PC-9 (cell line): ENCODE measurements around the gene CRIP1. TPM values are rescaled to one million over a fixed set of nuclear protein-coding genes. Genes with fewer than 3 reads are reported as not detected.

Source experiments
- BruUV-seq: library from RNA; stranded (reverse); fragments of 400-500 nt; replicated peaks from 2 replicates; lab custom pipeline; 2021; lab: Mats Ljungman, UMichigan
- CTCF ChIA-PET: fragments of 300-600 bp; sonication (Branson Sonifier 250); formaldehyde crosslinking; loops from one replicate; lab custom pipeline; 2022; ENCODE audit warnings: antibody characterized with exemption; lab: Charles Lee
- POLR2A ChIA-PET: fragments of 300-600 bp; sonication (Branson Sonifier 250); formaldehyde crosslinking; loops from one replicate; lab custom pipeline; 2022; ENCODE audit warnings: antibody characterized with exemption; ENCODE audit not compliant: unreplicated experiment; lab: Charles Lee
- DNase-seq, 2 experiments: peaks; one replicate each; pipeline versions ENCODE4 v3.0.0 to v3.0.0-alpha.2; 2015 to 2022; ENCODE audit warnings: mixed read lengths in 1 of 2
- H2AFZ ChIP-seq: fragments of 200-600 bp; sonication (generic); 2 replicates; pipeline ENCODE4 v1.8.1; 2017; ENCODE audit warnings: antibody characterized with exemption
- H3F3A ChIP-seq: fragments of 200-600 bp; sonication (generic); 2 replicates; pipeline ENCODE4 v1.8.1; 2017; ENCODE audit warnings: antibody characterized with exemption, mild to moderate bottlenecking, low read depth; ENCODE audit not compliant: insufficient read depth
- H3K27ac ChIP-seq: fragments of 200-600 bp; sonication (generic); 2 replicates; pipeline ENCODE4 v1.6.1; 2016; ENCODE audit warnings: mixed run types
- H3K27me3 ChIP-seq: fragments of 200-600 bp; sonication (generic); 2 replicates; pipeline ENCODE4 v1.6.1; 2016; ENCODE audit warnings: low read depth, mixed run types; ENCODE audit not compliant: insufficient read depth
- H3K36me3 ChIP-seq: fragments of 200-600 bp; sonication (generic); 2 replicates; pipeline ENCODE4 v1.6.1; 2016; ENCODE audit warnings: low read depth, mixed run types
- H3K4me1 ChIP-seq: fragments of 200-600 bp; sonication (generic); replicated peaks from 2 replicates; pipeline ENCODE4 v1.6.1; 2016; ENCODE audit warnings: mixed run types; ENCODE audit not compliant: insufficient read depth
- H3K4me2 ChIP-seq: fragments of 200-600 bp; sonication (generic); 2 replicates; pipeline ENCODE4 v1.6.1; 2017; ENCODE audit warnings: mixed run types
- H3K4me3 ChIP-seq: fragments of 200-600 bp; sonication (generic); 2 replicates; pipeline ENCODE4 v1.6.1; 2016; ENCODE audit warnings: mixed run types
- H3K79me2 ChIP-seq: fragments of 200-600 bp; sonication (generic); 2 replicates; pipeline ENCODE4 v1.6.1; 2017; ENCODE audit warnings: low read depth, mixed run types
- H3K9me2 ChIP-seq: fragments of 200-600 bp; sonication (generic); 2 replicates; pipeline ENCODE4 v1.8.1; 2017; ENCODE audit warnings: mild to moderate bottlenecking; ENCODE audit not compliant: insufficient read depth
- H3K9me3 ChIP-seq: fragments of 200-600 bp; sonication (generic); 2 replicates; pipeline ENCODE4 v1.8.1; 2016; ENCODE audit warnings: low read depth; ENCODE audit not compliant: insufficient read depth
- H4K20me1 ChIP-seq: fragments of 200-600 bp; sonication (generic); 2 replicates; pipeline ENCODE4 v1.8.1; 2017; ENCODE audit not compliant: insufficient read depth
- CTCF ChIP-seq: fragments of 200-600 bp; sonication (generic); conservative IDR thresholded peaks from 2 replicates; pipeline ENCODE4 v1.6.1; 2017; ENCODE audit warnings: mixed run types, antibody characterized with exemption, mild to moderate bottlenecking, moderate library complexity
- EZH2 ChIP-seq: fragments of 200-600 bp; sonication (generic); IDR thresholded peaks from 2 replicates; pipeline ENCODE4 v1.8.0; 2017; ENCODE audit warnings: antibody characterized with exemption, low read depth
- intact Hi-C: fragments of 100-400 bp; cut with micrococcal nuclease; formaldehyde crosslinking; loops from one replicate; pipeline ENCODE4 v1.10.0; 2022; ENCODE audit not compliant: unreplicated experiment
- total RNA-seq: library from RNA; stranded (reverse); gene quantifications from 2 replicates; pipeline ENCODE4 v1.2.3, GENCODE V29; 2021

CRIP1 gene
- total RNA-seq, 1 experiment from 2014 or later: 296 TPM

- Histone ChIP-seq H3K4me2 (peak overlapping the region; percentile 100), H3K4me3 (no peak overlapping the region), H4K20me1 (no peaks in the 10 kb centered on the region), H3K27ac (no peak overlapping the region), H3K4me1 (peaks cover 32% of the 10 kb centered on the region), H2AFZ (no peak overlapping the region), H3K79me2 (no peaks in the 10 kb centered on the region), H3K27me3 (no peaks in the 10 kb centered on the region), H3K9me2 (no peaks in the 10 kb centered on the region), H3K9me3 (no peaks in the 10 kb centered on the region), H3K36me3 (no peaks in the 10 kb centered on the region), H3F3A (peaks cover 15% of the 10 kb centered on the region)
- POLR2A ChIA-PET: interaction anchor here (0.6 kb wide), 1 partner anchor 23 kb away, joined by 4 read pairs; no protein-coding TSS in a partner anchor
- intact Hi-C loops: loop anchor here (2.0 to 5.0 kb wide), 3 partner anchors 13 to 508 kb away; partner anchors contain the start of gene BRF1
- TF ChIP-seq CTCF (no peak), EZH2 (no peak)
- DNase-seq: no peak
- BruUV-seq: no TSS peak
- CTCF ChIA-PET: interaction anchor here (1.9 kb wide), 1 partner anchor 10 kb away, joined by 13 read pairs; no protein-coding TSS in a partner anchor
Measured at GRCh38 chr14:105480199-105480746, 6.4 kb upstream of the CRIP1 start.

- H3K36me3 ChIP-seq: no peaks in the 10 kb centered on the region
- H3F3A ChIP-seq: peaks cover 15% of the 10 kb centered on the region
- peak overlapping the region; percentile 85 for H2AFZ ChIP-seq
- H3K9me2 ChIP-seq: no peaks in the 10 kb centered on the region
- H3K4me2 ChIP-seq: peak overlapping the region; percentile 100
- BruUV-seq: TSS peak; percentile 85
- DNase-seq: peak; percentile 76 to 92
- intact Hi-C loops: loop anchor here (1.0 to 5.0 kb wide), 4 partner anchors 8 to 509 kb away; partner anchors contain the start of gene BRF1
- H4K20me1 ChIP-seq: no peaks in the 10 kb centered on the region
- H3K27ac ChIP-seq: peak overlapping the region; percentile 90
- no peaks in the 10 kb centered on the region for H3K79me2 ChIP-seq
- no peaks in the 10 kb centered on the region for H3K27me3 ChIP-seq
- TF ChIP-seq CTCF: peak; percentile 96
- no peak for TF ChIP-seq EZH2
- H3K4me3 ChIP-seq: peak overlapping the region; percentile 67
- H3K9me3 ChIP-seq: no peaks in the 10 kb centered on the region
- ChIA-PET POLR2A (interaction anchor here (0.6 to 0.7 kb wide), 2 partner anchors 24 to 608 kb away, joined by 4 to 5 read pairs; no protein-coding TSS in a partner anchor), CTCF (interaction anchor here (1.9 kb wide), 1 partner anchor 9 kb away, joined by 13 read pairs; no protein-coding TSS in a partner anchor)
- peaks cover 32% of the 10 kb centered on the region for H3K4me1 ChIP-seq
Measured at GRCh38 chr14:105480807-105481801, 5.6 kb upstream of the CRIP1 start.

GRCh38 chr14:105481886-105482457 is 4.7 kb upstream of the CRIP1 start:
- no peaks in the 10 kb centered on the region for H3K79me2 ChIP-seq
- no peaks in the 10 kb centered on the region for H3K27me3 ChIP-seq
- H3K9me3 ChIP-seq: no peaks in the 10 kb centered on the region
- H2AFZ ChIP-seq: no peak overlapping the region
- H3K36me3 ChIP-seq: no peaks in the 10 kb centered on the region
- peak overlapping the region; percentile 90 for H3K27ac ChIP-seq
- H3K4me2 ChIP-seq: peak overlapping the region; percentile 100
- H4K20me1 ChIP-seq: no peaks in the 10 kb centered on the region
- H3K9me2 ChIP-seq: no peaks in the 10 kb centered on the region
- H3K4me3 ChIP-seq: no peak overlapping the region; the same call in 1 of the 2 replicates
- TF ChIP-seq EZH2 (no peak), CTCF (no peak)
- CTCF ChIA-PET: interaction anchor here (0.8 to 1.9 kb wide), 2 partner anchors 8 to 111 kb away, joined by 3 to 13 read pairs; no protein-coding TSS in a partner anchor
- peak; percentile 93 to 94 for DNase-seq
- POLR2A ChIA-PET: interaction anchor here (0.7 kb wide), 1 partner anchor 609 kb away, joined by 5 read pairs; no protein-coding TSS in a partner anchor
- no TSS peak for BruUV-seq
- intact Hi-C loops: loop anchor here (1.0 to 5.0 kb wide), 5 partner anchors 7 to 510 kb away; partner anchors contain the start of gene BRF1
- peaks cover 15% of the 10 kb centered on the region for H3F3A ChIP-seq
- peaks cover 32% of the 10 kb centered on the region for H3K4me1 ChIP-seq
